Muscle of back (tissue), 11 donors: ENCODE measurements around the gene TMEM212. TPM values are rescaled to one million over a fixed set of nuclear protein-coding genes. Genes with fewer than 3 reads are reported as not detected.
A peak's percentile ranks its signal among the peaks of the same experiment; 100 is the strongest.
"Not testable (repeated sequence)": the region's sequence is repeated elsewhere in the genome, so short reads cannot be mapped to it uniquely, and the experiment has no call there.

ENCODE experiments used
- DNase-seq, 3 donors: peaks; one replicate each; pipeline versions ENCODE4 v3.0.0 to v3.0.0-alpha.2; 2013
- polyA plus RNA-seq, 10 donors: library from polyadenylated mRNA; unstranded; fragments of 120-200 nt; gene quantifications; one replicate each; pipeline ENCODE4 v1.2.1, GENCODE V29; 2013; ENCODE audit not compliant: insufficient read length in 10 of 10

TMEM212 gene
- polyA plus RNA-seq, 10 donors = 0.09 to 0.35 (median 0.21) TPM; not detected in 5

DNA sequence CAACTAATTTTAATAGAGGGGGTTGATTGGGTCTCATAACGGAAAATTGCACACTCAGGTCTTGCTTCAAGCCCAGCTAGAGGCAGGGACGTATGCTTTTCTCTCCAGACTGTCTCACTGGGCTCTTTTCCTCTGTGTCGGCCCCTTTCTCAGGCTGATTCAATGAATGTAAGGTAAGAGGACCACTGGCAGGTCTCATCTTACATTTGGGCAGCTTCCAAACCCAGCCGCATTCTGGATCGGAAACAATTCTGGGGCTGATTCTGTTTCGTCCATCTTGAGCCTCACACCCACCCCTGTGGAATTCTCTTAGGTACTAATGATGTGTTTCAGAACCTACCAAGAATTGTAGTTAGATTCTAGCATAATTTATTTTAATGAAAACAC, 40.7 kb downstream of the TMEM212 start:
- DNase-seq = no peak

- peak in 1 of 3 donors; percentile 34 for DNase-seq
Observed at GRCh38 chr3:171888466-171888865, 45.3 kb downstream of the TMEM212 start.

GRCh38 chr3:171890398-171890797, 47.2 kb downstream of the TMEM212 start:
- no peak for DNase-seq

GRCh38 chr3:171892457-171892856, 49.3 kb downstream of the TMEM212 start:
- DNase-seq = no peak

DNA sequence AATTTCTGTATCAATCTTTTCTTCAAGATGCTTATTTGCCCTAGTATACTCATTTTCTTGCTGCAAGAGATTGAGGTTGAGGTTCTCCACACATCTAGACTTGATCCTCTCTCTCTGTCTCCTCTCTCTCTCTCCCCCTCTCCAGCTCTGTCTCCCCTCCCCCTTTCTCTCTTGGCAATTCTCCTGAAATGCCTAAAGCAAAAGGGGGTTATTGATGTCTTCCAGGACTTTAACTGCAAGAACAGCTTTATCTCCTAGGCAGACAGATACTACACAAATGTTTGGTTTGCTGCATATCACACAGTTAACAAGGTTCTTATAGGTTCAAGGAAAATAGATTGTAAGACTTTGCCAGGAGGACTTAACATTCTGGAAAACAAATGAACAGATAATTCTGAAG, 52.1 kb downstream of the TMEM212 start:
- no peak for DNase-seq

DNA sequence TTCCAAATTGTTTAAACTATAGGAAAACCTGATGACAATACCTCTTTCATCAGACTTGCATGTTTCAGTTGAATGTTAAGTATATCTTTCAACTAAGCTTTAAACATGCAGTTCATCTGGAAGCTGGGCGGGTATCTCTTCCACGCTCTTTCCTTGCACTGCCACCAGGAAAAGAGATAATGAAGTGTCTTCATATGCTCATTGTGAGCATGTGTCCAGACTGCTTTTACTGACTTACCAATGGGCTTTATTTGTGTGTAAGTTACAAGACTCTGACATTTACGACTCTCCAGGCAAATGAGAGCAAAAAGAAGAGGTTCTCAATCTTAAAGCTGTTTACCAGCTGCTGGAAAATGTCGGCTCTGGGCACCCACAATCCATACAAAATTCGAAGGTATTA, 52.8 kb downstream of the TMEM212 start:
- DNase-seq = no peak

DNA sequence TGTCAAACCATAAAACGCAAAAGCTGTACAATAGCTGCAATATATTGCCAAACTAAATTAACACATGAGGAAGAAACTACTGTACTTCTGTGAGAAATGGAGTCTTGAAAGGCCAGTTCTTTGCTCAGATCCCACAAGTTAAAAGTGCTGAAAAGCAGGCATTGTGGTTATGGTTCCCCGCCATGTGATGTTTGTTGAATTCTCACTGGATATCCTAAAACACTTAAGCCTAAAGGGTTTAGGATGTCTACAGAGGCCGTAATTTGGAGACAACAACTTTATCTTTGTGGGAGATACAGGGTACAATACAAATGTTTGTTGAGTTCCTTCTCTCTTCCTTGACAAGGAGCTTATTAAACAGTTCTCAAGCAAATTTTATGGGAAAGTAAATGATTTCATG, 53.2 kb downstream of the TMEM212 start:
- no peak for DNase-seq

DNA sequence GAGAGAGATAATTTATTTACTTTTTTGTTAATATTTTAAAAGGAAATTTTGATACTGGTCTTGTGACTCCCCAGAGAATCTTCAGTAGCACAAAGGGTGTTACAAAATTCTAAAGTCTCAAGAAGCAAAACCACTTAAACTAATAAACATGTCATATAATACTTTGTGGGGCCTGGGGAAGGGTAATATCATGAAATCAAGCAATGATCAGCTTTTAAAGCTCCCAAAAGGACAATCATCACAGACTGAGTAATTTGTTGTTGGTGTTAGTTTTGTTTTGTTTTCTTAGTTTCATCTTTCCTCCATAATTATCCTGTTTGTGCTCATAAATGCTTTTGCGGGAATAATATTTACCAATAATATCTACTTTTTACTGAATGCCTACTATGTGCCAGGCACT, 55.0 kb downstream of the TMEM212 start:
- DNase-seq = no peak

- no peak for DNase-seq
Observed at GRCh38 chr3:171900446-171900845, 57.3 kb downstream of the TMEM212 start.

- DNase-seq = no peak
Observed at GRCh38 chr3:171901615-171902312, 58.6 kb downstream of the TMEM212 start.

DNA sequence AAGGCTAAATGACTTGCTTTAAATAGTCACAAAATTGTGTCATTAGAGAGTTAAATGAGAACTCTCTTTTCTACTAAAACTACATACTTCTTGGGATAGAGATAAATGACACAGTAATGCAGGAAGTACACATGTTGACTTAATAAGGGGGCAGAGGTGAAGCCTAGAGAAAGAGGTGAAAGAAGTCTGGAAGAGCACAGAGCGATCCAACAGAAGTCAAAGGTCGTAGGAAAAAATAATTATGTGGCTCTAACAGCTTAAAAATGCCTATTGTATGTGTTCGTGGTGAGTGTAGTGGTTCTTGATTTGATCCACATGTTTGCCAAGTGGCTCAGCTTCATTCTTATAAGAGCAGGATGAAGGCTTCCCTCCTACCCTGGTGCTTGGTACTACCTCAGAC, 61.7 kb downstream of the TMEM212 start:
- no peak for DNase-seq

- not testable (repeated sequence) for DNase-seq
Observed at GRCh38 chr3:171906503-171906902, 63.4 kb downstream of the TMEM212 start.

GRCh38 chr3:171906951-171907676, 64.0 kb downstream of the TMEM212 start:
- no peak for DNase-seq

DNA sequence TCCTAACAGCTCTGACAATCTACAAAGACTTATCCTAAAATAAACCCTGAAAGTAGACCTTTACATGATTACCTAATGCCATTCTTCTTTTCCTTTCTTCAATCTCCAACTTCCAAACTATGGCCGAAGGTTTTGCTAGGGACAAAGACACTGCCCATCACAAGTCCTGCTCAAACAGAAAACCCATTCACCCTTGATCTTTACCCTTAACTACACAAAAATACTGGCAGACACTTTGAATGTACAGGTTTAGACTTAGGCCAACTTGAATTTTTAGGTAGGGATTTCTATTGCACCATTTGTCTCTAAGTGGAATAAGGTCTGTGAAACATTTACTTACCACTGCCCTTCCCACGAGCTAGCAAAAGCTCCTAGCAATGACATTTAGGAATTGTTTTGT, 64.6 kb downstream of the TMEM212 start:
- DNase-seq = no peak

DNA sequence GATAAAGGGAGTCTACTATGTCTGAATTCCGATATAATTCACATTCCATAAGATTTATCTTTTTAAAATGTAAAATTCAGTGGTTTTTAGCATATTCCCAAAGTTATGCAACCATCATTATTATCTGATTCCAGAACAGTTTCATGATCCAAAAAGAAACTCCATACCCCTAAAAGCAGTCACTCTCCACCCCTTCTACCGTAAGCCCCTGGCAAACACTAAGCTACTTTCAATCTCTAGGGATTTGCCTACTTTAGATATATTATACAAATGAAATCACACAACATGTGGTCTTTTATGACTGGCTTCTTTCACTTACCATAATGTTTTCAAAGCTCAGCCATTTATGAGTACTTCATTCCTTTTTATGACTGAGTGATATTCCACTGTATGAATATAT, 65.6 kb downstream of the TMEM212 start:
- no peak for DNase-seq

Other genes starting within 250 kb of the TMEM212 start
- 10 to 100 TPM; 11.3 to 23.1 (median 16.1) TPM for gene PLD1, start 32.9 kb upstream of the TMEM212 start, polyA plus RNA-seq
- gene FNDC3B, start 196.2 kb downstream of the TMEM212 start, polyA plus RNA-seq = 10 to 100 TPM; 53.2 to 77.3 (median 67.4) TPM